GM06990 (cell line): ENCODE measurements around the gene CCDC92.

Source experiments
- DNase-seq: peaks from one replicate; pipeline ENCODE4 v3.0.0-alpha.2; 2011; ENCODE audit not compliant: insufficient read length; ENCODE audit errors: extremely low read depth
- H3K27me3 ChIP-seq: replicated peaks from 2 replicates; pipeline ENCODE4 v1.6.0; 2011; ENCODE audit warnings: low read length; ENCODE audit not compliant: control insufficient read depth, insufficient read depth
- H3K36me3 ChIP-seq: 2 replicates; pipeline ENCODE4 v1.5.1; 2011; ENCODE audit warnings: low read length; ENCODE audit not compliant: control insufficient read depth, insufficient read depth
- H3K4me3 ChIP-seq: replicated peaks from 2 replicates; pipeline ENCODE4 v1.5.1; 2011; ENCODE audit warnings: low read depth, mild to moderate bottlenecking, control low read depth, low read length
- TF ChIP-seq, protein P1 (sequence below): IDR thresholded peaks from 2 replicates; pipeline ENCODE4 v1.5.1; 2011; ENCODE audit warnings: low read length, control low read depth, mild to moderate bottlenecking, inconsistent platforms; ENCODE audit not compliant: insufficient read depth, poor library complexity, severe bottlenecking

The CCDC92 gene

DNA sequence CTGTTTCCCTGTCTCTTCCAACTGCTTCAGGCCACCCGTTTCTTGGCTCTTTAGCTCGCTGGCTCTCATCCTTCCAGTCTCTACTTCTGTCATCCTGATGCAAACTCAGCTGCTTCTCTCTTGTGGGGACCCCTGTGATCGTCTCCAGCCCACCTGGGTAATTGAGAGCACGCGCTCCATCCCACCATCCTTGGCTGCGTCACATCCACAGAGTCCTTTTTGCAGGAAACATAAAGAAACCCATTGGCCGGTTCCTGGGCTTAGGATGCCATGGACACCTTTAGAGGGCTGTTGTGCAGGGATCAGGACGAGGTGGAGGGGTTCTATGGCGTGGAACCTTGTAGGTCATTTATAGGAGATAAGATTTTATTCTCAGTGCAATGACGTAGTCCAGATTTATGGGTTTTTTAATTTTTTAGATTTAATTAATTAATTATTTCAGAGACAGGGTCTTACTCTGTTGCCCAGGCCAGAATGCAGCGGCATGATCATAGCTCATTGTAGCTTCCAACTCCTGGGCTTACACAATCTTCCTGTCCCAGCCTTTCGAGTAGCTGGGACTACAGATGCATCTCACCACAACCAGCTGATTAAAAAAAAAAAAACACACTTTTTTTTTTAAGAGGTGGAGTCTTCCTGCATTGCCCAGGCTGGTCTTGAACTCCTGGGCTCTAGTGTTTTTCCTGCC, 82.6 kb downstream of the CCDC92 start:
- TF ChIP-seq, protein P1, sequence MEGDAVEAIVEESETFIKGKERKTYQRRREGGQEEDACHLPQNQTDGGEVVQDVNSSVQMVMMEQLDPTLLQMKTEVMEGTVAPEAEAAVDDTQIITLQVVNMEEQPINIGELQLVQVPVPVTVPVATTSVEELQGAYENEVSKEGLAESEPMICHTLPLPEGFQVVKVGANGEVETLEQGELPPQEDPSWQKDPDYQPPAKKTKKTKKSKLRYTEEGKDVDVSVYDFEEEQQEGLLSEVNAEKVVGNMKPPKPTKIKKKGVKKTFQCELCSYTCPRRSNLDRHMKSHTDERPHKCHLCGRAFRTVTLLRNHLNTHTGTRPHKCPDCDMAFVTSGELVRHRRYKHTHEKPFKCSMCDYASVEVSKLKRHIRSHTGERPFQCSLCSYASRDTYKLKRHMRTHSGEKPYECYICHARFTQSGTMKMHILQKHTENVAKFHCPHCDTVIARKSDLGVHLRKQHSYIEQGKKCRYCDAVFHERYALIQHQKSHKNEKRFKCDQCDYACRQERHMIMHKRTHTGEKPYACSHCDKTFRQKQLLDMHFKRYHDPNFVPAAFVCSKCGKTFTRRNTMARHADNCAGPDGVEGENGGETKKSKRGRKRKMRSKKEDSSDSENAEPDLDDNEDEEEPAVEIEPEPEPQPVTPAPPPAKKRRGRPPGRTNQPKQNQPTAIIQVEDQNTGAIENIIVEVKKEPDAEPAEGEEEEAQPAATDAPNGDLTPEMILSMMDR: no peak
- no peaks in the 10 kb centered on the region for H3K36me3 ChIP-seq
- H3K4me3 ChIP-seq: no peak overlapping the region
- H3K27me3 ChIP-seq: no peaks in the 10 kb centered on the region
- DNase-seq: no peak

DNA sequence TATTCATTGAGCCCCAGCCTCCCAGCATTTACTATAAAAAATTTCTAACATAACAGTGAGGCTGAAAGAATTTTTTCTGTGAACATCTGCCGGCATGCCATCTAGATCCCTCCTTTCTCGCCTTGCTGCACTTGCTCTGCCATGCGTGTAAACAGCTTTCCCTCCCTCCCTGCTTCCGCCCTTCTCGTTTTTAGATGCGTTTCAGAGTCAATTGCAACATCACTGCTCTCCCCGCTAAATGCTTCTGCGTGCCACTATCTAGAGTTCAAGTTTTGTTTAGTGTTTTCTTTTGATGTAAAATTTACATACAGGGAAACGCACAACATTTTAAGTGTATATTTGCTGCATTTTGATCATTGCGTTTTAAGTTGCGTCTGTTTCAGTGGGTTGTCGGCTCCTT, 83.6 kb downstream of the CCDC92 start:
- Histone ChIP-seq H3K4me3 (no peak overlapping the region), H3K27me3 (no peaks in the 10 kb centered on the region; the same call in 1 of the 2 replicates), H3K36me3 (no peaks in the 10 kb centered on the region)
- no peak for DNase-seq
- TF ChIP-seq, protein P1: no peak

- DNase-seq: no peak
- TF ChIP-seq, protein P1: no peak
- Histone ChIP-seq H3K27me3 (no peaks in the 10 kb centered on the region; the same call in 1 of the 2 replicates), H3K36me3 (no peaks in the 10 kb centered on the region), H3K4me3 (no peak overlapping the region)
Measured at GRCh38 chr12:123886931-123887582, 85.6 kb downstream of the CCDC92 start.

GRCh38 chr12:123886258-123886657, 86.4 kb downstream of the CCDC92 start:
- no peaks in the 10 kb centered on the region for H3K36me3 ChIP-seq
- DNase-seq: no peak

More at GRCh38 chr12:123886258-123886657, 86.4 kb downstream of the CCDC92 start:
- Histone ChIP-seq H3K4me3 (no peak overlapping the region), H3K27me3 (no peaks in the 10 kb centered on the region; the same call in 1 of the 2 replicates)
- TF ChIP-seq, protein P1: no peak
